Left lung (tissue), 10 donors: ENCODE data around the gene SERINC2. TPM values are rescaled to one million over a fixed set of nuclear protein-coding genes. Genes with fewer than 3 reads are reported as not detected.

Source experiments
- ATAC-seq: fragments of 200-7000 bp; cut with Tn5 transposase; one replicate; pipeline ENCODE4 v1.9.1; 2020; ENCODE audit warnings: moderate library complexity
- DNase-seq, 4 donors: peaks; one replicate each; pipeline ENCODE4 v3.0.0-alpha.2; 2013 to 2020
- H3K27ac ChIP-seq, 2 donors: fragments of 200-600 bp; sonication (generic) in 1 of 2; one replicate each; pipeline versions ENCODE4 v1.5.0 to v1.8.0; 2020 to 2021
- H3K27me3 ChIP-seq, 2 donors: fragments of 200-600 bp; sonication (generic) in 1 of 2; one replicate each; pipeline versions ENCODE4 v1.5.0 to v1.8.0; 2020 to 2021
- H3K36me3 ChIP-seq, 2 donors: fragments of 200-600 bp; sonication (generic) in 1 of 2; one replicate each; pipeline versions ENCODE4 v1.5.0 to v1.8.0; 2020 to 2021
- H3K4me1 ChIP-seq, 2 donors: fragments of 200-600 bp; one replicate each; pipeline ENCODE4 v1.8.0; 2021
- H3K4me3 ChIP-seq, 2 donors: fragments of 200-600 bp; sonication (generic) in 1 of 2; one replicate each; pipeline versions ENCODE4 v1.5.0 to v1.8.0; 2020 to 2021; ENCODE audit warnings: mild to moderate bottlenecking in 1 of 2
- H3K9me3 ChIP-seq, 2 donors: fragments of 200-600 bp; sonication (generic) in 1 of 2; one replicate each; pipeline versions ENCODE4 v1.5.0 to v1.8.0; 2020 to 2021
- CTCF ChIP-seq, 2 donors: fragments of 200-600 bp; sonication (generic) in 1 of 2; IDR thresholded peaks; one replicate each; pipeline versions ENCODE4 v1.5.0 to v1.8.0; 2021; ENCODE audit warnings: antibody characterized with exemption in 2 of 2
- intact Hi-C, 2 donors: fragments of 100-400 bp; cut with DNase I; formaldehyde crosslinking; loops; one replicate each; pipeline versions ENCODE4 v1.11.2 to v1.14.2; 2022
- polyA plus RNA-seq, 6 donors: library from polyadenylated mRNA; unstranded; fragments of 120-200 nt; gene quantifications; one replicate each; pipeline ENCODE4 v1.2.1, GENCODE V29; 2013; ENCODE audit not compliant: insufficient read length in 6 of 6
- total RNA-seq, 2 donors: library from RNA; stranded (reverse); fragmentation: NEBNext Ultra II Directional; extraction: Animal tissue kit (Norgen Biotek cat#: 25700); gene quantifications; one replicate each; pipeline ENCODE4 v1.2.1, GENCODE V29; 2021
- donor health status: DM: no; HTN: yes; CAD: no.
- donor health status: DM: no; HTN: no; CAD: no.

SERINC2 gene
- total and polyA plus RNA-seq, 8 donors = 10.4 to 126 (median 14.2) TPM

DNA sequence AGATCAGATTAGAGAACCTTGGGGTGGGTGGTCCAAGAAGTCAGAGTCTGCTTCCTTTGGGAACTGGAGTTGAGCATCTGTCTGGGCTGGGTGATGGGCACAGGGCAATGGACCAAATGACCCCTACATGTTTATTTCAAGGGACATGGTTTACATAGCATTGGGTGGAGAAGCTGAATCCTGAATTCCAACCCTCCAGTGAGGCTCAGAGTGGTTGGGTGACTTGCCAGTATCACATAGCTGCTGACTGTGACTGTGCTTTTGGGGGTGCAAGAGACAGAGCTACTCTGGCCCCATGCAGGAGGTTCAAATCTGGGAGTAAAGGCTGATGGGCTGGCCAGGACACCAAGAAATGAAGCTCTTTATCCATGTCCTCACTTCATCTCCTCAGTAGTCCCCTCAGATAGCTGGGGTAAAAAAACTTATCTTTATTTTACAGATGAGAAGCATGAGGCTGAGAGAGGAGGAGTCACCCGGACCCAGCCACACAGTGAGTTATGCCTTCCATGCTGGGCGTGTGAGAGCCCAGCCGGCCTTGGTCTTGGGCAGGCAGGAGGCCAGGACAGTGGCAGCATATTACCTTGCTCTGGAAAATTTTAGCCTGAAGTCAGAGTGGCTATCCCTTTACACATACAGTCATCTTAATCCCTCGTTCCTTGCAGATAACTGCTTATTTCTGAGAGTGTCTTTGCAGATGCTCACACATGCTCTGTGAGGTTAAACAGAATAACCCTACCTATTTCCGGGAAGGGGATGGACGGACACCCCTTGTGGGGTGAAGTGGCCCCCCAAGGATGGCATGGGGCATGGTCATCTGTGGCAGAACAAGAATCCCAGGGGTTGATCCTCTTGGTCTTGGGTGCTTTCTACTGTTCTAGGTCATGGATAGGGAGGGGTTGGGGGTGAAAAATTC is 2.8 kb upstream of the SERINC2 start:
- DNase-seq = no peak
- H3K27ac ChIP-seq = no peak overlapping the region
- H3K9me3 ChIP-seq = no peaks in the 10 kb centered on the region
- intact Hi-C loops = loop anchor here in 1 of 2 donors (10.0 kb wide), 1 partner anchor 245 kb away; no protein-coding TSS in a partner anchor
- no peak for TF ChIP-seq CTCF (IDR thresholded peaks at IDR 0.05)
- no peak for ATAC-seq
- H3K4me3 ChIP-seq = no peak overlapping the region
- H3K36me3 ChIP-seq = no peaks in the 10 kb centered on the region
- peaks cover 0 to 12% of the 10 kb centered on the region in 2 donors for H3K4me1 ChIP-seq
- H3K27me3 ChIP-seq = peaks cover 5 to 46% of the 10 kb centered on the region in 2 donors

DNA sequence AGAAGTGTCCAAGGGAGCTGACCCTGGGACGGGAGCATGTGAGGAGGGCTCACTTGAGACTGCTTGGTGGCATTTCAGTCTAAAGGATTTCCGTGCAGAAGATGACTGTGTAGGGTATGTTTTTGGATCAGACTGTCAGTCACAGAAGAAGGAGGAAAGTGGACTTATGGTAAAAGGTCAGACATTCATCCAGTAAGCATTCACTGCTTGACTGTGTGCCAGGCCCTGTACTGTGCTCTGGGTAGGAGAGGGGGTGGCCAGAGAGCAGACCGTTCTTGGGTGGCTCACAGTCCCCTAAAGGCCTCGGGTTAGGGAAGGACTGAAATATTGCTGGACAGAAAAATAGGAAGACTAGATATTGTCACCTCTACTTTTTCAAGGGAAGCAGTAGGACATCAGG is 2.1 kb upstream of the SERINC2 start:
- Histone ChIP-seq H3K27me3 (peaks cover 5 to 46% of the 10 kb centered on the region in 2 donors), H3K36me3 (no peaks in the 10 kb centered on the region), H3K4me1 (peaks cover 0 to 15% of the 10 kb centered on the region in 2 donors), H3K9me3 (no peaks in the 10 kb centered on the region), H3K4me3 (no peak overlapping the region), H3K27ac (no peak overlapping the region)
- ATAC-seq (no peak), DNase-seq (no peak)
- intact Hi-C loops = loop anchor here in 1 of 2 donors (10.0 kb wide), 1 partner anchor 246 kb away; no protein-coding TSS in a partner anchor
- no peak for TF ChIP-seq CTCF (IDR thresholded peaks at IDR 0.05)

- no peak overlapping the region for H3K27ac ChIP-seq
- intact Hi-C loops = loop anchor here in 1 of 2 donors (10.0 kb wide), 1 partner anchor 247 kb away; no protein-coding TSS in a partner anchor
Measured at GRCh38 chr1:31412205-31412604, 808 bp upstream of the SERINC2 start.

DNA sequence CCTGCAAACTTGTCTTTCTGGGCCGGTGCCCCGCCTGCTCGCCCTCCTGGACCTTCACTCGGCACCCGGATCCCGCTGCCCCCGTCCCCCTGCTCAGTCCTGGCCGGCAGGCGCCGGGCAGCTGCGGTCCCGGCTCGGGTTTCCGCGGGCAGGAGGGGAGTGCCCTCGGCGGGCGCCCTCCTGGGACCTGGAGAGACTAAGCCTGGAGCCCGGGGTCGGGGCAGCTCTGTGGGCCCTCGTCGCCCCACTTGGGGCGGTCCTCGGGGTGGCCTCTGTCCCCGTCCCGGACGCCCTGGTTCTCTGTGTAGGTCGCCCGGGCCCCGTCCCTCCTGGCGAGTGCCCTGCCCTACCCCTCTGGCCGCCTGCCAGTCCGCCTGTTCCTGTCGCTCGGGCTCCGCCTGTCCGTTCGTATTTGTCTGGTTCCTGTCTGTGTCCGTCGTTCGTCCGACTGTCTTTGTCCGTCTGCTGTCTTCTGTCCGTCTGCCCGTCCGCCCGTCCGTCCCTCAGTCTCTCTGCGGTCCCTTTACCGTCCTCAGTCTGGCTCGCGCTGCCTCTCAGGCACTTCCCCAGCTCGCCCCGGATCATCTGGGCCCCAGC is 490 bp downstream of the SERINC2 start:
- no peak for TF ChIP-seq CTCF (IDR thresholded peaks at IDR 0.05)

More at GRCh38 chr1:31412205-31412604, 808 bp upstream of the SERINC2 start:
- H3K9me3 ChIP-seq = no peaks in the 10 kb centered on the region
- peak overlapping the region in 1 of 2 donors; percentile 75 for H3K4me3 ChIP-seq
- no peak for DNase-seq
- no peak for TF ChIP-seq CTCF (IDR thresholded peaks at IDR 0.05)
- no peak for ATAC-seq
- peaks cover 5 to 46% of the 10 kb centered on the region in 2 donors for H3K27me3 ChIP-seq
- peaks cover 0 to 20% of the 10 kb centered on the region in 2 donors for H3K4me1 ChIP-seq
- no peaks in the 10 kb centered on the region for H3K36me3 ChIP-seq

More for the DNA sequence above, 490 bp downstream of the SERINC2 start:
- Histone ChIP-seq H3K9me3 (no peaks in the 10 kb centered on the region), H3K4me3 (peak overlapping the region; percentile 75 to 79), H3K36me3 (no peaks in the 10 kb centered on the region), H3K27me3 (peaks cover 5 to 46% of the 10 kb centered on the region in 2 donors), H3K4me1 (peaks cover 0 to 20% of the 10 kb centered on the region in 2 donors), H3K27ac (peak overlapping the region; percentile 68 to 82)
- peak; percentile 80 for ATAC-seq
- intact Hi-C loops = loop anchor here in 1 of 2 donors (10.0 kb wide), 1 partner anchor 249 kb away; no protein-coding TSS in a partner anchor
- DNase-seq = peak; percentile 49 to 93 (median 73)
